NB4 (cell line): Measurements from ENCODE around the gene SYCN.

Experiments used
- CTCF ChIP-seq: IDR thresholded peaks from one replicate; pipeline ENCODE4 v1.5.1; 2012; ENCODE audit warnings: low read depth, low read length
- MYC ChIP-seq: IDR thresholded peaks from 2 replicates; pipeline ENCODE4 v1.6.1; 2011; ENCODE audit warnings: low read depth, low read length

GRCh38 chr19:39236527-39236926, 32.5 kb upstream of the SYCN start:
- TF ChIP-seq CTCF (no peak), MYC (no peak)
